Memory B cell (primary cell): ENCODE data around the gene EPB41L2.
A peak's percentile ranks its signal among the peaks of the same experiment; 100 is the strongest.
"Not testable (repeated sequence)": the region's sequence is repeated elsewhere in the genome, so short reads cannot be mapped to it uniquely, and the experiment has no call there.

Source experiments
- ATAC-seq: fragments of 150-1000 bp; cut with Tn5 transposase; 2 replicates; pipeline ENCODE4 v1.10.0; 2021; ENCODE audit warnings: low read depth, mild to moderate bottlenecking, moderate library complexity
- DNase-seq, 2 donors: peaks; one replicate each; pipeline ENCODE4 v3.0.0; 2022; ENCODE audit warnings: low spot score in 2 of 2
- H3K27ac Mint-ChIP-seq: one replicate; pipeline ENCODE4 v1.8.0; 2022; ENCODE audit warnings: mild to moderate bottlenecking, moderate library complexity, mixed read lengths
- H3K27me3 Mint-ChIP-seq: one replicate; pipeline ENCODE4 v1.8.0; 2022; ENCODE audit warnings: mixed read lengths
- H3K36me3 Mint-ChIP-seq: one replicate; pipeline ENCODE4 v1.8.0; 2022; ENCODE audit warnings: mild to moderate bottlenecking, mixed read lengths
- H3K4me1 Mint-ChIP-seq: one replicate; pipeline ENCODE4 v1.8.0; 2022; ENCODE audit warnings: mixed read lengths
- H3K4me3 Mint-ChIP-seq: one replicate; pipeline ENCODE4 v1.8.0; 2022; ENCODE audit warnings: mild to moderate bottlenecking, moderate library complexity, mixed read lengths
- H3K9me3 Mint-ChIP-seq: one replicate; pipeline ENCODE4 v1.8.0; 2022; ENCODE audit warnings: mixed read lengths

The EPB41L2 gene

DNA sequence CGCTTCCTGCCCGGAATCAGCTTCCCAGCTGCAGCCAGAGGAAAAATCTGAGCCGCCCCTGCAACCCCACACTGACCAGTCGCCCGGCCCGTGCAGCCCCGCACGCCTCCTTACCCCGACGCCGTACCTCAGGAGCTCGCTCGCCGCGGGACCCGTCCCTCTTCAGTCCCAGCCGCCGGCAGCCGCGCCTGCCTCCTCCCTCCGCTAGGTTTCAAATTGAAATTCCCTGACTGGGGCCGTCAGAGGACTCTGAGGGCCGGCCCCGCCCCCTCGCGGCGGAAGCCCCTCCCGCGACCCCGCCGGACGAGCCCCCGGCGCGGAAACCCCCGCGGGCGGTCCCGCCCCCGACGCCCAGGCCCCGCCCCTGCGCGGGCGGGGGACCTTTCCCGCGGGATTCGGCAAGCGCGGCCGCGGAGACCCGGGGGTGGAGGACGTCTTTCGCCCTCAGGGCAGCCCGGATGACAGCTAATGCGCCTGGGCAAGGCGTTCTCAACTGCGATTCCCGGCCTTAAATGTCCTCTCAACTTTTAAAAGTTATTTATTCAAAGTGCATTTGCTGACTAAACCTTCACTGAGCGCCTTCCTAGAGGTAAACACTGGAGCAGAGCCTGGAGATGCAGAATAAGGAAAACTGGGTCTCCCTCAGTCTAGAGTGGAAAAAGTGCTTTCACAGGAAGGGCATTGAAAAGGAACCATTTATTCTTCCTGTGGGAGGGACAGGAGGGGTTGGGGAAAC is at the start of gene EPB41L2:
Gene EPB41L2, minus strand, starts transcription at position 218 of the 736 bp plus-strand sequence. CDS start 106,760 bp downstream, outside the sequence.
- DNase-seq (peak; percentile 83 to 84), ATAC-seq (peak; percentile 87)
- Mint-ChIP-seq H3K9me3 (no peaks in the 10 kb centered on the region), H3K4me1 (peaks cover 20% of the 10 kb centered on the region), H3K27ac (peak within 1 kb of the TSS; percentile 89), H3K36me3 (no peaks in the 10 kb centered on the region), H3K27me3 (no peaks in the 10 kb centered on the region), H3K4me3 (peak within 1 kb of the TSS; percentile 89)

DNA sequence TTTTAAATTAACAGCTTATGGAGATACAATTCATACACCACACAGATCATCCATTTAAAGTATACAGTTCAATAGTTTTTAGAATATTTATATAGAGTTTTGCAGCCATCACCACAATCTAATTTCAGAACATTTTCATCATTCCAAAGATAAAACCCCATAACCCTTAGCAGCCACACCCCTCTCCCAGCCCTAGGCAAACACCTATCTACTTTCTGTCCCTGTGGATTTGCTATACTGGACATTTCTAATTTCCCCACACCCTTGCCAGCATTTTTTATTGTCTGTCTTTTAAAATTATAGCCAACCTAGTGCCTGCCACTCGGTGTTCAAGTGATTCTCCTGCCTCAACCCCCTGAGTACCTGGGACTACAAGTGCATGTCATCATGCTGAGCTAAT is 49.2 kb upstream of the EPB41L2 start:
- H3K9me3 Mint-ChIP-seq = no peaks in the 10 kb centered on the region
- no peak overlapping the region for H3K27ac Mint-ChIP-seq
- no peaks in the 10 kb centered on the region for H3K36me3 Mint-ChIP-seq
- H3K27me3 Mint-ChIP-seq = no peaks in the 10 kb centered on the region
- no peak for ATAC-seq
- peaks cover 6% of the 10 kb centered on the region for H3K4me1 Mint-ChIP-seq
- H3K4me3 Mint-ChIP-seq = no peak overlapping the region
- DNase-seq = no peak

DNA sequence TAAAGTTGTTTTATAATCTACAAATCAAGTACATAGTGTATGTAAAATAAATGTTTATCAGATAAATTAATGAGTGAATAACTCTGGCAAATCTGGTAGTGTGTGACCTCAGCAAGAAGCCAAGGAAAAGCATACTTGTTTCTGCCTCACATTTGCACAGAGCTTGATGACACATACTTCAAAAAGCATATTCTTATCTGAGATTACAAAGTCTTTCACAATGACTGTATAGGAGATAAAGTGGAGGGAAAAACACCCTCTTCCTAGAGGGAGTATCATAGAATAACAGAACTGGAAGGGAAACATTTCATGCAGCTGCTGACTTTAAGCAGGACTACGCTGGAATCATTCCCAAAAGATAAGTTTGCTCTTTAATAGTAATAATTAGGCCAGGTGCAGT is 44.1 kb upstream of the EPB41L2 start:
- Mint-ChIP-seq H3K27me3 (no peaks in the 10 kb centered on the region), H3K27ac (no peak overlapping the region), H3K4me1 (peaks cover 6% of the 10 kb centered on the region), H3K4me3 (no peak overlapping the region), H3K36me3 (no peaks in the 10 kb centered on the region), H3K9me3 (no peaks in the 10 kb centered on the region)
- no peak for DNase-seq
- no peak for ATAC-seq

DNA sequence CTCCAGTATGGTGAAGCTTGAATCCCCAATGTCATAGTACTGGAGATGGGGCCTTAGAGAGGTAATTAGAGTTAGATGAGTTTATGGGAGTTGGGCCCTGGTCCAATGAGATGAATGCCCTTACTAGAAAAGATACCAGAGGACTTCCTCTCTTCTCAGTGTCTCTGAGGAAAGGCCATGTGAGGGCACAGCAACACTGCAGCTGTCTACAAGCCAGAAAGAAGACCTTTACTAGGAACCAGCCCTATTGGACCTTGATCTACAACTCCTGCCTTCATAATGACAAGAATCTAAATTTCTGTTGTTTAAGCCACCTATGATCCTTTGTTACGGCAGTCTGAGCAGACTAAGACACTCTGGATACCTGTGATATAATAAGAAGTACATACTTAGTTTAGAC is 40.9 kb upstream of the EPB41L2 start:
- H3K9me3 Mint-ChIP-seq = no peaks in the 10 kb centered on the region

DNA sequence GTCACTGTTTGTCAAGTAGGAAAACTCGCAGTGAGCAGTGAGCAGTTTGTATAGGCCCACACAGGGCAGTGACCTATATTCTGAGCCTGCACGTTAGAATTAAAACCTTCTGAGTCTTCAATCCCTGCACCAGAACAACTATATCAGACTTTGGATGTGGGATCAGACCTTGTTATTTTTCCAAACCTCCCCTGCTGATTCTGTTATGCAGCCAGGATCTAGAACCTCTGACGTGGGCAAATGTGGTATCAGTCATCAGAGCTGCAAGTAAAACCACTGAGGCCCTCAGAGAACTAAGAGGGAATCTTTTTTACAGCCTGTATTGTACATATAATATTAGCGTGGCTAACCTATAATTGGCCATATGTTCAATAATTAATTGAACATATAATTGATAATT is 40.3 kb upstream of the EPB41L2 start:
- peaks cover 5% of the 10 kb centered on the region for H3K4me1 Mint-ChIP-seq
- H3K4me3 Mint-ChIP-seq = no peak overlapping the region
- DNase-seq (no peak), ATAC-seq (no peak)
- H3K27me3 Mint-ChIP-seq = no peaks in the 10 kb centered on the region
- peaks cover 1% of the 10 kb centered on the region for H3K9me3 Mint-ChIP-seq
- no peak overlapping the region for H3K27ac Mint-ChIP-seq
- no peaks in the 10 kb centered on the region for H3K36me3 Mint-ChIP-seq

More for the DNA sequence above, 40.9 kb upstream of the EPB41L2 start:
- no peaks in the 10 kb centered on the region for H3K27me3 Mint-ChIP-seq
- DNase-seq (no peak), ATAC-seq (no peak)
- peaks cover 6% of the 10 kb centered on the region for H3K4me1 Mint-ChIP-seq
- H3K4me3 Mint-ChIP-seq = no peak overlapping the region
- H3K36me3 Mint-ChIP-seq = no peaks in the 10 kb centered on the region
- no peak overlapping the region for H3K27ac Mint-ChIP-seq

DNA sequence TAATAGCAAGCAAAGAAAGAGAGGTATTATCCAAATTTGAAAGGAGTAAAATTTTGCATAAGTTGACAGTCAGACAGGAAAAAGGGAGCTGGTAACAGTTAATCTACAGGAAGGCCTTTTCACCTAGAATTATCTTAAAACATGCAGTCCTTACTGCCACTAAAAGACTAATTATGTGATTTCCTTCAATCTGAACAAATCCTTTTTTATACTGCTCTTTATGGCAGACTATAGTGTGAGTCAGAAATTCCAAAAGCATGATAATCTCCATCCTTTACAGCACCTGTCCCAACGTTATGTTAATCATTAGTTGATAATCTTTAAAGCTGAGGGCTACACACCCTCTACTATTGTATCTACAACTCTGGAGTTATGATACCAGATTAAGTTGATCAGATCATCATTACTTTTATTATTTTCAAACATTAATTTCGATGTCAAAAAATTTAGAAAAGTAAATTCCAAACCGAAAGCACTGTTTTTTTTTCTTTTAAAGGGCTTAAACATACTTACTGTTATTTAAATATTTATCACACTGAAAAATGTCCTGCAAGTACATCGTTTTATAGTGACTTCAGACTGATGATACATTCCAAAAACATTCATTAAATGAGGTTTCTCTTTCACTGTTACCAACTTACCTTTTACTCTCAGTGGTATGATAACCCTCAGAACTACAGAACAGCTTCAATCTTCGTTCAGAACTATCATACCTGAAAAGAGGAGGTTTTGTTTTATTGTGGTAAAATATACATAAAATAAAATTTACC is 39.1 kb upstream of the EPB41L2 start:
- DNase-seq (no peak), ATAC-seq (no peak)
- Mint-ChIP-seq H3K9me3 (peaks cover 1% of the 10 kb centered on the region), H3K36me3 (no peaks in the 10 kb centered on the region), H3K4me3 (no peak overlapping the region), H3K27ac (no peak overlapping the region), H3K4me1 (no peaks in the 10 kb centered on the region), H3K27me3 (no peaks in the 10 kb centered on the region)

DNA sequence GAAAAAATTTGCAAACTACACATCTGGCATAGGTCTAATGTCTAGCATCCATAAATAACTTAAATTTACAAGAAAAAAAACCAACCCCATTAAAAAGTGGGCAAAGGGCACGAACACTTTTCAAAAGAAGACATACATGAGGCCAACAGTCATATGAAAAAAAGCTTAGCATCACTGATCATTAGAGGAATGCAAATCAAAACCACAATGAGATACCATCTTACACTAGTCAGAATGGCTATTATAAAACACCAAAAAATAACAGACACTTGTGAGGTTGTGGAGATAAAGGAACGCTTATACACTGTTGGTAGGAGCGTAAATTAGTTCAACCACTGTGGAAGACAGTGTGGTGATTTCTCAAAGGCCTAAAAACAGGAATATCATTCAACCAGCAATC is 33.7 kb upstream of the EPB41L2 start:
- H3K9me3 Mint-ChIP-seq = peaks cover 10% of the 10 kb centered on the region
- no peak for DNase-seq
- no peaks in the 10 kb centered on the region for H3K27me3 Mint-ChIP-seq
- ATAC-seq = no peak
- no peaks in the 10 kb centered on the region for H3K4me1 Mint-ChIP-seq
- no peak overlapping the region for H3K27ac Mint-ChIP-seq
- peaks cover 1% of the 10 kb centered on the region for H3K36me3 Mint-ChIP-seq
- no peak overlapping the region for H3K4me3 Mint-ChIP-seq

DNA sequence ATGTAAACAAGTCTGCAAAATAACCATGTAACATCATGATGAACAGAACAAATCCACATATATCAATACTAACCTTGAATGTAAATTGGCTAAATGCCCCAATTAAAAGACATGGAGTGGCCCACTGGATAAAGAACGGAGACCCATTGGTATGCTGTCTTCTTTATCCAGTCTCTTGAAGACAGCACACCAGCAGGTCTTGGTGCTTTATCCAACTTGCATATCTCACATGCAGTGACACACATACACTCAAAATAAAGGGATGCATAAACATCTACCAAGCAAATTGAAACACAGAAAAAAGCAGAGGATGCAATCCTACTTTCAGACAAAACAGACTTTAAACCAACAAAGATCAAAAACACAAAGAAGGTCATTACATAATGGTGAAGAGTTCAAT is 30.3 kb upstream of the EPB41L2 start:
- H3K4me1 Mint-ChIP-seq = peaks cover 11% of the 10 kb centered on the region
- peaks cover 12% of the 10 kb centered on the region for H3K9me3 Mint-ChIP-seq
- H3K4me3 Mint-ChIP-seq = no peak overlapping the region
- no peak overlapping the region for H3K27ac Mint-ChIP-seq
- no peak for DNase-seq
- ATAC-seq = no peak
- H3K36me3 Mint-ChIP-seq = peaks cover 3% of the 10 kb centered on the region
- H3K27me3 Mint-ChIP-seq = no peaks in the 10 kb centered on the region

DNA sequence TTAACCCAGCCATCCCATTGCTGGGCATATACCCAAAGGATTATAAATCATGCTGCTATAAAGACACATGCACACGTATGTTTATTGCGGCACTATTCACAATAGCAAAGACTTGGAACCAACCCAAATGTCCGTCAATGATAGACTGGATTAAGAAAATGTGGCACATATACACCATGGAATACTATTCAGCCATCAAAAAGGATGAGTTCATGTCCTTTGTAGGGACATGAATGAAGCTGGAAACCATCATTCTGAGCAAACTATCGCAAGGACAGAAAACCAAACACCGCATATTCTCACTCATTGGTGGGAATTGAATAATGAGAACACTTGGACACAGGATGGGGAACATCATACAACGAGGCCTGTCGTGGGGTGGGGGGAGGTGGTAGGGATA is 28.9 kb upstream of the EPB41L2 start:
- not testable (repeated sequence) for DNase-seq, ATAC-seq, H3K27ac Mint-ChIP-seq, H3K36me3 Mint-ChIP-seq, H3K27me3 Mint-ChIP-seq, H3K4me3 Mint-ChIP-seq
- H3K9me3 Mint-ChIP-seq = peaks cover 15% of the 10 kb centered on the region
- H3K4me1 Mint-ChIP-seq = peaks cover 11% of the 10 kb centered on the region

DNA sequence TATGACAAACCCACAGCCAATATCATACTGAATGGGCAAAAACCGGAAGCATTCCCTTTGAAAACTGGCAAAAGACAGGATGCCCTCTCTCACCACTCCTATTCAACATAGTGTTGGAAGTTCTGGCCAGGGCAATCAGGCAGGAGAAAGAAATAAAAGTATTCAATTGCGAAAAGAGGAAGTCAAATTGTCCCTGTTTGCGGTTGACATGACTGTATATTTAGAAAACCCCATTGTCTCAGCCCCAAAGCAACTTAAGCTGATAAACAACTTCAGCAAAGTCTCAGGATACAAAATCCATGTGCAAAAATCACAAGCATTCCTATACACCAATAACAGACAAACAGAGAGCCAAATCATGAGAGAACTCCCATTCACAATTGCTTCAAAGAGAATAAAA is 27.3 kb upstream of the EPB41L2 start:
- not testable (repeated sequence) for H3K36me3 Mint-ChIP-seq
- H3K27ac Mint-ChIP-seq = peak overlapping the region; percentile 14

DNA sequence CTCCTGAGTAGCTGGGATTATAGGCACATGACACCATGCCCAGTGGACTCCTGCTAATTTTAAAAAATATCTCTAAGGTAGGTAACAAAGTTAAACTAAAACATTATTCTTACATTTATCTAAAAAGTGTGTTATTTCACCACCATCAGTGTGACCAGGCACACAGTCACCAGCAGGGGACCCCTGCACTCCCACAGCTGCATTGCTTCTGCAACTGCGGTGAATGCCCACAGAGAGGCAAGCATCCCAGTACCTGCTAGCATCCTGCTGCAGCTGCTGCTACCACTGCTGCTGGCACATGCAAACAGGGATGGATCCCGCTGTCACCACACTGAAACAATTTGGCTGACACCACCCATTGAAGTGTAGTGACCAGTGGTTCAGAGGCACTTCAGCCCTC is 21.9 kb upstream of the EPB41L2 start:
- peaks cover 1% of the 10 kb centered on the region for H3K27me3 Mint-ChIP-seq
- no peak for ATAC-seq
- H3K4me1 Mint-ChIP-seq = peaks cover 6% of the 10 kb centered on the region
- peaks cover 5% of the 10 kb centered on the region for H3K36me3 Mint-ChIP-seq
- DNase-seq = no peak
- H3K4me3 Mint-ChIP-seq = no peak overlapping the region
- H3K27ac Mint-ChIP-seq = no peak overlapping the region
- H3K9me3 Mint-ChIP-seq = peaks cover 2% of the 10 kb centered on the region

More for the DNA sequence above, 27.3 kb upstream of the EPB41L2 start:
- not testable (repeated sequence) for ATAC-seq, H3K27me3 Mint-ChIP-seq
- DNase-seq = peak in 1 of 2 donors; percentile 9
- H3K9me3 Mint-ChIP-seq = peaks cover 12% of the 10 kb centered on the region
- H3K4me3 Mint-ChIP-seq = peak overlapping the region; percentile 40
- peaks cover 11% of the 10 kb centered on the region for H3K4me1 Mint-ChIP-seq

DNA sequence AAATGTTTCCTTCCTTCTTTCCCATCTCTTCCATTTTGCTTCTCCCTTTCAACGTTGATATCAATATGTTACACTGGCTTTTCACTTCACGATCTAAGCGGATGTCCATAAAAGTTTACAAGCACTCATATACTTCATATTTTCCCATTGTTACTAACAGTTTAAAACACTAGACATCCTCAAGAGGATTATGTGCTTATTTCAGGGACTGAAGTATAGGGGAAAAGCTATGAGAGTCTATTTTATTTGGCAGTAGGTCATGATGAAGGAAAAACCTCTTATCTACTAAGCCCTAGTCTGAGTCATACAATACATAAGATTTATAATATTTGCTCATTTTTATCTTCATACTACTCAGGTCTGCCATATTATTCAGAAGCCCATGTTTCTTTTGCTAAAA is 20.6 kb upstream of the EPB41L2 start:
- no peak for DNase-seq
- Mint-ChIP-seq H3K27ac (no peak overlapping the region), H3K4me3 (no peak overlapping the region), H3K27me3 (peaks cover 1% of the 10 kb centered on the region), H3K9me3 (peaks cover 2% of the 10 kb centered on the region), H3K4me1 (no peaks in the 10 kb centered on the region), H3K36me3 (peaks cover 5% of the 10 kb centered on the region)
- no peak for ATAC-seq

DNA sequence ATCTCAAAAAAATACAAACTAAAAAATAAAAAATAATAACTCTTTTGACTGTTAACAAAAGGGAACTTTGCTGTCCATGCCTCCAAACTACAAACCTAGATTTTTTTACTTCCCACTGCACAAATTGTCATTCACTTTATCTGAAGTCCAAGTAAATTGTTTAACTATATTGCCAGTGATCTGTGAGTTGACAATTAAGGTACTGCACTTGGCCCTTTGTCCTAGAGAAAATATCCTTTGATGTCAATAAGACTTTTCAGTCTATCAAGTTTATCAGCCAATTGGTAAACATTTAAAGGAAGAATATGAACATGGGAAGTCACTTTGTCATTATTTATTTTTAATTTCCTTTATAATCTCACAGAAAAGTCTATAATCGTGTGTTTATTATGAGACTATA is 19.3 kb upstream of the EPB41L2 start:
- H3K9me3 Mint-ChIP-seq = peaks cover under 1% of the 10 kb centered on the region
- ATAC-seq (no peak), DNase-seq (no peak)
- no peak overlapping the region for H3K4me3 Mint-ChIP-seq
- H3K4me1 Mint-ChIP-seq = no peaks in the 10 kb centered on the region
- no peak overlapping the region for H3K27ac Mint-ChIP-seq
- H3K27me3 Mint-ChIP-seq = peaks cover 1% of the 10 kb centered on the region
- H3K36me3 Mint-ChIP-seq = peaks cover 3% of the 10 kb centered on the region

DNA sequence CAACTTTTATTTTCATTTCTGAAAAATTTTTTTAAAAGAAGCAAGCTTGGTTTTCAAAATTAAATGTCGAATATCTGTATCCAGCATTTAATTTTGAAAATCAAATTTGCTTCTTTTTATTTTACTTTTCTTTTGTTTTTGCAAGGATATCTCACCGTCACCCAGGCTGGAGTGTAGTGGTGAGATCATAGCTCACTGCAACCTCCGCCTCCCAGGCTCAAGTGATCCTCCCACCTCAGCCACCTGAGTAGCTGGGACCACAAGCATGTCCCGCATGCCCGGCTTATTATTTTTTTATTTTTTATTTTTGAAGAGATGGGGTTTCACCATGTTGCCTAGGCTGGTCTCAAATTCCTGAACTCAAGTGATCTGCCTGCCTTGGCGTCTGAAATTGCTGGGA is 17.0 kb upstream of the EPB41L2 start:
- no peak overlapping the region for H3K4me3 Mint-ChIP-seq
- H3K27me3 Mint-ChIP-seq = peaks cover 1% of the 10 kb centered on the region
- DNase-seq (no peak), ATAC-seq (no peak)
- no peak overlapping the region for H3K27ac Mint-ChIP-seq
- H3K36me3 Mint-ChIP-seq = no peaks in the 10 kb centered on the region
- no peaks in the 10 kb centered on the region for H3K9me3 Mint-ChIP-seq
- no peaks in the 10 kb centered on the region for H3K4me1 Mint-ChIP-seq
